Common myeloid progenitor, CD34-positive (primary cell): ENCODE measurements around the gene OR14K1. TPM values are rescaled to one million over a fixed set of nuclear protein-coding genes. Genes with fewer than 3 reads are reported as not detected.
"Not testable (repeated sequence)": the region's sequence is repeated elsewhere in the genome, so short reads cannot be mapped to it uniquely, and the experiment has no call there.

Experiments used
- CTCF ChIA-PET: fragments of 350-600 bp; sonication (Branson Sonifier 250); formaldehyde crosslinking; loops from one replicate; lab custom pipeline; 2021; ENCODE audit warnings: antibody characterized with exemption; lab: Charles Lee
- POLR2A ChIA-PET: fragments of 350-600 bp; sonication (Branson Sonifier 250); formaldehyde crosslinking; loops from one replicate; lab custom pipeline; 2021; ENCODE audit warnings: antibody characterized with exemption; lab: Charles Lee
- DNase-seq, 3 donors: peaks; one replicate each; pipeline versions ENCODE4 v3.0.0 to v3.0.0-alpha.2; 2013
- H3K27ac ChIP-seq, 2 experiments: 1 replicate in 1 of 2; 2 replicates in 1 of 2; pipeline ENCODE4 v1.7.0; 2013; ENCODE audit warnings: inconsistent platforms in 2 of 2, low read length in 2 of 2, mild to moderate bottlenecking in 2 of 2, low read depth in 1 of 2, moderate library complexity in 1 of 2; ENCODE audit not compliant: severe bottlenecking in 2 of 2, insufficient read depth in 1 of 2, poor library complexity in 1 of 2
- H3K27me3 ChIP-seq, 5 experiments: replicated peaks in 2 of 5; 1 replicate in 3 of 5; 2 replicates in 2 of 5; pipeline versions ENCODE4 v1.6.1 to v1.7.0; 2013; ENCODE audit warnings: low read length in 4 of 5, mild to moderate bottlenecking in 2 of 5, moderate library complexity in 2 of 5, inconsistent platforms in 1 of 5; ENCODE audit not compliant: insufficient read depth in 5 of 5, control insufficient read depth in 4 of 5
- H3K36me3 ChIP-seq, 4 experiments: 1 replicate in 2 of 4; 2 replicates in 2 of 4; pipeline versions ENCODE4 v1.6.1 to v1.7.0; 2013; ENCODE audit warnings: low read length in 3 of 4, control low read depth in 1 of 4, mild to moderate bottlenecking in 1 of 4; ENCODE audit not compliant: control insufficient read depth in 4 of 4, insufficient read depth in 4 of 4
- H3K4me1 ChIP-seq, 4 experiments: 1 replicate in 3 of 4; 2 replicates in 1 of 4; pipeline versions ENCODE4 v1.6.1 to v1.7.1; 2013; ENCODE audit warnings: low read length in 3 of 4, mild to moderate bottlenecking in 3 of 4, control low read depth in 1 of 4, inconsistent platforms in 1 of 4, moderate library complexity in 1 of 4; ENCODE audit not compliant: control insufficient read depth in 4 of 4, insufficient read depth in 4 of 4; ENCODE audit errors: control extremely low read depth in 1 of 4
- H3K4me3 ChIP-seq, 7 experiments: 1 replicate in 4 of 7; 2 replicates in 3 of 7; pipeline versions ENCODE4 v1.5.1 to v1.7.0; 2013; ENCODE audit warnings: mild to moderate bottlenecking in 7 of 7, low read length in 6 of 7, moderate library complexity in 6 of 7, inconsistent platforms in 2 of 7, low read depth in 2 of 7, control low read depth in 1 of 7; ENCODE audit not compliant: insufficient read depth in 4 of 7, control insufficient read depth in 1 of 7; ENCODE audit errors: extremely low read depth in 1 of 7
- H3K9me3 ChIP-seq, 5 experiments: 1 replicate in 4 of 5; 2 replicates in 1 of 5; pipeline versions ENCODE4 v1.6.1 to v1.7.1; 2013; ENCODE audit warnings: low read length in 4 of 5, mild to moderate bottlenecking in 2 of 5, inconsistent platforms in 1 of 5, low read depth in 1 of 5, moderate library complexity in 1 of 5; ENCODE audit not compliant: control insufficient read depth in 4 of 5, insufficient read depth in 2 of 5; ENCODE audit errors: control extremely low read depth in 1 of 5
- WGBS: methylation state at CpG from one replicate; pipeline ENCODE4 v1.1.5; 2013; ENCODE audit not compliant: insufficient coverage; 5-methylcytosine and 5-hydroxymethylcytosine counted together
- polyA plus RNA-seq: library from polyadenylated mRNA; unstranded; fragments of 120-200 nt; gene quantifications from one replicate; pipeline ENCODE4 v1.2.1, GENCODE V29; 2013

Gene OR14K1, protein sequence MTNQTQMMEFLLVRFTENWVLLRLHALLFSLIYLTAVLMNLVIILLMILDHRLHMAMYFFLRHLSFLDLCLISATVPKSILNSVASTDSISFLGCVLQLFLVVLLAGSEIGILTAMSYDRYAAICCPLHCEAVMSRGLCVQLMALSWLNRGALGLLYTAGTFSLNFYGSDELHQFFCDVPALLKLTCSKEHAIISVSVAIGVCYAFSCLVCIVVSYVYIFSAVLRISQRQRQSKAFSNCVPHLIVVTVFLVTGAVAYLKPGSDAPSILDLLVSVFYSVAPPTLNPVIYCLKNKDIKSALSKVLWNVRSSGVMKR
- 0.61 TPM for polyA plus RNA-seq

GRCh38 chr1:247738315-247738714 lies at the start of gene OR14K1:
Gene OR14K1 (plus strand): TSS chr1:247738615. CDS start chr1:247738615, 0 bp downstream.
- WGBS, result no CpG with 5 or more reads among the region's 1 CpG
- no peaks in the 10 kb centered on the region for H3K9me3 ChIP-seq
- CTCF ChIA-PET, result no interaction called here

DNA sequence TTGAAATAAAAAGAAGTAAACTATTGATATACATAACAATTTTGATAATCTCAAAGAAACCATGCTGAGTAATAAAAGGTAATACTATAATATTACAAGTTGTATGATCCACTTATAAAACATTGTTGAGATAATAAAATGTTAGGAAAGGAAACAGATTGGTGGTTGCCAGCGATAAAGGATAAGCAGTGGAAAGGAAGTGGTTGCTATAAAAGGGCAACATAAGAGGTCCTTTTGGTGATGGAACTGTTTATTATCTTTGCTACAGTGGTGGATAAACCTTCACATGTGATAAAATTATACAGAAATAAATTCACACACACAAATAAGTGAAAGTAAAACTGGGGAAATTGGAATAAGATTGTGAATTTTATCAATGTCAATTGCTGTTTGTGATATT lies 37.1 kb upstream of the OR14K1 start:
- peak; percentile 6 to 72 (median 55) for DNase-seq
- Histone ChIP-seq H3K4me3 (peak overlapping the region in 1 of 7 experiments; percentile 9), H3K9me3 (no peaks in the 10 kb centered on the region), H3K36me3 (no peaks in the 10 kb centered on the region), H3K27me3 (no peaks in the 10 kb centered on the region), H3K27ac (no peak overlapping the region), H3K4me1 (peaks cover 0 to 9% (median 0%) of the 10 kb centered on the region in 4 experiments)
- ChIA-PET CTCF (no interaction called here), POLR2A (no interaction called here)
- WGBS, result no CpG with 5 or more reads among the region's 1 CpG

More at GRCh38 chr1:247738315-247738714, at the start of gene OR14K1:
- POLR2A ChIA-PET, result no interaction called here
- no peak within 1 kb of the TSS for H3K27ac ChIP-seq
- DNase-seq, result no peak
- H3K4me3 ChIP-seq, result no peak within 1 kb of the TSS
- H3K27me3 ChIP-seq, result no peaks in the 10 kb centered on the region
- no peaks in the 10 kb centered on the region for H3K36me3 ChIP-seq
- H3K4me1 ChIP-seq, result no peaks in the 10 kb centered on the region

- H3K4me3 ChIP-seq, DNase-seq, H3K9me3 ChIP-seq, H3K4me1 ChIP-seq, H3K27me3 ChIP-seq, H3K36me3 ChIP-seq, H3K27ac ChIP-seq, POLR2A ChIA-PET, CTCF ChIA-PET: not testable (repeated sequence)
- 100% methylated on average over 6 of the region's 8 CpGs for WGBS
Measured at GRCh38 chr1:247710681-247711080, 27.7 kb upstream of the OR14K1 start.

- Histone ChIP-seq H3K9me3 (no peaks in the 10 kb centered on the region), H3K4me1 (no peaks in the 10 kb centered on the region), H3K36me3 (no peaks in the 10 kb centered on the region), H3K4me3 (no peak overlapping the region), H3K27me3 (no peaks in the 10 kb centered on the region), H3K27ac (no peak overlapping the region)
- POLR2A ChIA-PET, result no interaction called here
- DNase-seq, result no peak
- CTCF ChIA-PET, result interaction anchor here (0.8 kb wide), 1 partner anchor 143 kb away, joined by 3 read pairs; the partner anchor contains the start of gene TRIM58
- 100% methylated on average over 6 of the region's 7 CpGs for WGBS
Measured at GRCh38 chr1:247713753-247714152, 24.7 kb upstream of the OR14K1 start.

DNA sequence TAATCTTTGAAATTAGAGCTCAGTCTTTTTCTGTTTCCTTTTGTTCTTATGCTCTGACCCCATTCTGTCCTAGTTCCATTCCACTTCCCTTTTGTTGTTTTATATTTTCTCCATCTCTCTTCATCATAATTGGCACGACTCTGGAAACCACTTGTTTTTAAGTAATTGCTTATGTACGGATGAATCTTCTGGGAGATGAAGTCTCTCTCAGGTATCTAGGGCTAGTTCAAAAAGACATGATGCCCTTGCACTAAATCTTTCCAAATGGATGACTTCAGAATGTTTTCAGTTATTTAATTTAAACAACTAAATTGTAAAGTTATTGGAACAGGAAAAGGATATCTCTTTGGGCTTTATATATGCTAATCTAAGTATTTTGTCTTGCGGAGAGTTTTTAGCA lies 21.9 kb upstream of the OR14K1 start, which contains the start of gene OR6F1:
TSS of gene OR6F1 (minus strand) at position 101 of the 400 bp plus-strand sequence. CDS start 3,891 bp downstream, outside the sequence.
- no peak for DNase-seq
- POLR2A ChIA-PET, result no interaction called here
- no CpG with 5 or more reads among the region's 3 CpGs for WGBS

DNA sequence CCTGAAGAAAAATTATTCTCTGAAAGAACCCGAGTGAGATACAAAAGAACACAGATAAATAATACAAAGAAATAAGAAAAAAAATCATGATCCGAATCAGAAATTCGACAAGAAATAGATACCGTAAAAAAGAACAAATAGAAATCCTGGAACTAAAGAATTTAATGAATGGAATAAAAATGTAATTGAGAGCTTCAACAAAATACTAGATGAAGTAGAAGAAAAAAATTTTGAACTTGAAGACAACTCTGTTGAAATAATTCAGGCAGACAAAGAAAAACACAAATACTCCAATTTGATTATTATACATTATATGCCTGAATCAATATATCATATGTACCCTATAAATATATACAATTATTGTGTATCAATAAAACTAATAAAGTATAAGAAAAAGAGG lies 17.2 kb upstream of the OR14K1 start:
- H3K36me3 ChIP-seq, result no peaks in the 10 kb centered on the region
- H3K4me3 ChIP-seq, result no peak overlapping the region
- POLR2A ChIA-PET, result no interaction called here
- no peak overlapping the region for H3K27ac ChIP-seq
- CTCF ChIA-PET, result no interaction called here
- no peaks in the 10 kb centered on the region for H3K4me1 ChIP-seq
- DNase-seq, result no peak
- no peaks in the 10 kb centered on the region for H3K27me3 ChIP-seq
- 100% methylated on average over 3 of the region's 4 CpGs for WGBS
- H3K9me3 ChIP-seq, result peaks cover 2 to 11% (median 3%) of the 10 kb centered on the region in 5 experiments

More for the DNA sequence above, 21.9 kb upstream of the OR14K1 start, which contains the start of gene OR6F1:
- CTCF ChIA-PET, result no interaction called here
- H3K27me3 ChIP-seq, result no peaks in the 10 kb centered on the region
- no peak within 1 kb of the TSS for H3K4me3 ChIP-seq
- H3K27ac ChIP-seq, result no peak within 1 kb of the TSS
- no peaks in the 10 kb centered on the region for H3K36me3 ChIP-seq
- H3K4me1 ChIP-seq, result no peaks in the 10 kb centered on the region
- H3K9me3 ChIP-seq, result peaks cover 0 to 7% (median 3%) of the 10 kb centered on the region in 5 experiments

DNA sequence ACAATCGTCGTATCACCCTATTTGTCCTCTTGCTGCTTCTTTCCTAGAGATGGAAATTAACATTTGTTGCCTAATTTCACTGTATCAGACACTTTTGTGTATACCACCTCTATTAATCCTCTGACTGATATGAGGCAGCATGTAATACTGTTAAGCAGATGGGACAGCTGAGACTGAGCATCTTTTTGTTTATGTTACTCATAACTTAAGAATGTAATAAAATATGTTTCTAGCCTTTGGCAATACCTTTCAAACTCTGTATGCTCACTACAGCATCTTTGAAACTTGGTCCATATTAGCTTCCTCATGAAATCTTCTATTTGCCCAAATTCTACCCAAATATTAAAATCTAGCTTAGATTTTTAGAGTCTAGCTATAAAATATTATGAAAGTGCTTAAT lies 2.3 kb downstream of the OR14K1 start:
- 92% methylated on average over 2 of the region's 2 CpGs for WGBS
- ChIA-PET POLR2A (no interaction called here), CTCF (no interaction called here)
- H3K27ac ChIP-seq, result no peak overlapping the region
- H3K4me3 ChIP-seq, result no peak overlapping the region
- H3K27me3 ChIP-seq, result no peaks in the 10 kb centered on the region
- no peaks in the 10 kb centered on the region for H3K36me3 ChIP-seq
- DNase-seq, result no peak
- no peaks in the 10 kb centered on the region for H3K9me3 ChIP-seq
- H3K4me1 ChIP-seq, result no peaks in the 10 kb centered on the region
